ENCODE results near the gene NGLY1. TPM values are rescaled to one million over a fixed set of nuclear protein-coding genes. Genes with fewer than 3 reads are reported as not detected.

Gene NGLY1
- total RNA-seq, 3 donors from 2014 or later: 29.8 to 53.3 (median 41.0) TPM

DNA sequence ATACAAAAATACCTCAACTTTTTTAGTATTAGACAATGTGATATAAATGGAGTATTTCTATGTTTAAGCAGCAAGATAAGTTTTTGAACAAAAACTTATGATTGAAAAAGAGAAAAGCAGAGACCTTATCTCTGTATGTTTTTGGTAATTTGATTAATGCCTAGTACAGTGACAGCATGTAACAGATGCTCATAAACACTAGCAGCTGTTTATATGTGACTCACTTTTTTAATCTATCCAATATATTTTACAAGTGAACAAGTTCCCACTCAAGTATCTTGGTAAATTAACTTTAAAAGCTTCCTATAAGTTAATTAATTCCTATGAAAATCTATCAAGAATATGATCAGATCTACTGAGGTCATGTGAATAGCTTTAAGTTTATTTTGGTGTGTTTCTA lies 55.1 kb downstream of the NGLY1 start:
- TF ChIP-seq, protein P1, sequence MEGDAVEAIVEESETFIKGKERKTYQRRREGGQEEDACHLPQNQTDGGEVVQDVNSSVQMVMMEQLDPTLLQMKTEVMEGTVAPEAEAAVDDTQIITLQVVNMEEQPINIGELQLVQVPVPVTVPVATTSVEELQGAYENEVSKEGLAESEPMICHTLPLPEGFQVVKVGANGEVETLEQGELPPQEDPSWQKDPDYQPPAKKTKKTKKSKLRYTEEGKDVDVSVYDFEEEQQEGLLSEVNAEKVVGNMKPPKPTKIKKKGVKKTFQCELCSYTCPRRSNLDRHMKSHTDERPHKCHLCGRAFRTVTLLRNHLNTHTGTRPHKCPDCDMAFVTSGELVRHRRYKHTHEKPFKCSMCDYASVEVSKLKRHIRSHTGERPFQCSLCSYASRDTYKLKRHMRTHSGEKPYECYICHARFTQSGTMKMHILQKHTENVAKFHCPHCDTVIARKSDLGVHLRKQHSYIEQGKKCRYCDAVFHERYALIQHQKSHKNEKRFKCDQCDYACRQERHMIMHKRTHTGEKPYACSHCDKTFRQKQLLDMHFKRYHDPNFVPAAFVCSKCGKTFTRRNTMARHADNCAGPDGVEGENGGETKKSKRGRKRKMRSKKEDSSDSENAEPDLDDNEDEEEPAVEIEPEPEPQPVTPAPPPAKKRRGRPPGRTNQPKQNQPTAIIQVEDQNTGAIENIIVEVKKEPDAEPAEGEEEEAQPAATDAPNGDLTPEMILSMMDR (IDR thresholded peaks at IDR 0.05): no peak
- no peak for TF ChIP-seq POLR2AphosphoS5 (IDR thresholded peaks at IDR 0.05)
- TF ChIP-seq POLR2A (IDR thresholded peaks at IDR 0.05): no peak

DNA sequence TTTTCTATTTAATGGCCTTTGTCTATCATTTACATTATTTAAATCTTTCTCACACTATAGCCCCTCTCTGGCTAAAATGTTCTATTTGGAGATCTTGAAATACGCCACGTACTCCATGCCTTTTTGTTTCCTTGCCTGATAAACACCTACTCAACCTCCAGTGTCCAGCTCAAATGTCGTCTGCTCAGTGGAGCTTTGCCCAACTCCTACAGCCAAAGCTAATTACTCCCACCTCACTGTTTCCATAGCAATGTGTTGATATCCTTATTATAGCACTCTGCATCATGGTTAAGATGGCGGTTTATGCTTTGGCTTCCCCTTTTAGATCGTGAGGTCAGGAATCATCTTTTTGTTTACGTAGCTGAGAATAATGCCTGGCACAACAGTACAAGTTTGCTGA lies 55.9 kb downstream of the NGLY1 start:
- Histone ChIP-seq H3K4me1 (no peaks in the 10 kb centered on the region), H3K27me3 (no peaks in the 10 kb centered on the region), H3K4me3 (no peak overlapping the region), H3K9me3 (no peaks in the 10 kb centered on the region), H3K27ac (no peak overlapping the region), H3K36me3 (peaks cover 4% of the 10 kb centered on the region)
- DNase-seq (ENCODE audit: low spot score in 2 of 2): no peak
- TF ChIP-seq, protein P1 (IDR thresholded peaks at IDR 0.05): no peak
- TF ChIP-seq POLR2AphosphoS5 (IDR thresholded peaks at IDR 0.05): no peak
- TF ChIP-seq POLR2A (IDR thresholded peaks at IDR 0.05): no peak
- intact Hi-C loops (cut with DNase I; ENCODE audit: low total_unique reads): no loop called here

More for the DNA sequence above, 55.1 kb downstream of the NGLY1 start:
- no peak for DNase-seq (ENCODE audit: low spot score in 2 of 2)
- no peaks in the 10 kb centered on the region for H3K27me3 ChIP-seq
- H3K27ac ChIP-seq: no peak overlapping the region
- no peaks in the 10 kb centered on the region for H3K4me1 ChIP-seq
- H3K4me3 ChIP-seq: no peak overlapping the region
- no peaks in the 10 kb centered on the region for H3K9me3 ChIP-seq
- peaks cover 4% of the 10 kb centered on the region for H3K36me3 ChIP-seq
- intact Hi-C loops (cut with DNase I; ENCODE audit: low total_unique reads): no loop called here

DNA sequence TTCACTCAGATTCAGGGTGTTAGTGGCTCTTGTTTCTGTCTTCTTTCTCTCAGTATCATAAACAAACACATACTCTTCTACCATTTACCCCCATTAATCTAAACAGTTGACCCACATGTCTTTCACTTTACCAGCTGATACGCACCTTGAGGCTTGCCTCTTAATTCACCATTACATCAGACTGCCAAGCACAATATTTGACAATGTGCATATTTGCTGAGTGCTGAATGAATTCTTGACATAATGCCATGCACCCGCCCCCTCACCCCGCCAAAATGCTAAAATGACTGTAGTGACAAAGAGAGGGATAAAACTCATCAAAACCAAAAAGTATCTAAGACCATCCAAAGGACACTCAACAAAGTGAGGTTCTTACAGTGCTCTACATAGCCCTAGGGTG lies 57.4 kb downstream of the NGLY1 start:
- H3K36me3 ChIP-seq: no peaks in the 10 kb centered on the region
- H3K4me3 ChIP-seq: no peak overlapping the region
- H3K27me3 ChIP-seq: no peaks in the 10 kb centered on the region
- DNase-seq (ENCODE audit: low spot score in 2 of 2): no peak
- intact Hi-C loops (cut with DNase I; ENCODE audit: low total_unique reads): no loop called here
- no peaks in the 10 kb centered on the region for H3K4me1 ChIP-seq
- no peaks in the 10 kb centered on the region for H3K9me3 ChIP-seq
- TF ChIP-seq POLR2A (IDR thresholded peaks at IDR 0.05) (no peak), POLR2AphosphoS5 (IDR thresholded peaks at IDR 0.05) (no peak)
- TF ChIP-seq, protein P1 (IDR thresholded peaks at IDR 0.05): no peak
- H3K27ac ChIP-seq: no peak overlapping the region

DNA sequence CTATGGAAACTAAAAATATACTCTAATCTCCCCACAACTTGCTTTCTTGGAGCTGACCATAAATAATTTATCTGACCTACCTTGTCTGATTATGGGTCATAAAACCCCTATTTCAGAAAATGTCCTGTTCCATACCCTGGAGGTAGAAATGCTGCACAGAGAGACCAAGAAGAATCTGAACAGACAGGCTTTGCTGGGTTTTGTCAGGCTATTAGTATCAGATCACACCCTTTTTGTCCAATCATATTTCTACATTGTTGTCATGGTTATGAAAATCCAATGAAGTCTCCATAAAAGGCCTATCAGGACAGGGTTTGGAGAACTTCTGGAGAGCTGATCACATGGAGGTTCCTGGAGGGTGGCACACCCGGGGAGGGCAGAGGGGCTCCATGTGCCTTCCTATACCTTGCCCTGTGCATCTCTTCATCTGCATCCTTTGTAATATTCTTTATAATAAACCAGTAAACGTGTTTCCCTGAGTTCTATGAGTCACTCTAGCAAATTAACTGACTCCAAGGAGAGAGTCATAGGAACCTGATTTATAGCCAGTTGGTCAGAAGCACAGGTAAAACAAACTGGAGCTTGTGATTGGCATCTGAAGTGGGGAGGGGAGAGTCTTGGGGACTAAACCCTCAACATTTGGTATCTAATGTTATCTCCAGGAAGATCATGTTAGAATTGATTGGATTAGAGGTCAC lies 58.1 kb downstream of the NGLY1 start:
- H3K9me3 ChIP-seq: no peaks in the 10 kb centered on the region
- no peak overlapping the region for H3K27ac ChIP-seq
- H3K4me3 ChIP-seq: no peak overlapping the region
- no peak for TF ChIP-seq POLR2AphosphoS5 (IDR thresholded peaks at IDR 0.05)
- no peak for TF ChIP-seq POLR2A (IDR thresholded peaks at IDR 0.05)
- TF ChIP-seq, protein P1 (IDR thresholded peaks at IDR 0.05): no peak
- H3K27me3 ChIP-seq: no peaks in the 10 kb centered on the region
- H3K4me1 ChIP-seq: no peaks in the 10 kb centered on the region
- DNase-seq (ENCODE audit: low spot score in 2 of 2): no peak
- intact Hi-C loops (cut with DNase I; ENCODE audit: low total_unique reads): no loop called here
- no peaks in the 10 kb centered on the region for H3K36me3 ChIP-seq

DNA sequence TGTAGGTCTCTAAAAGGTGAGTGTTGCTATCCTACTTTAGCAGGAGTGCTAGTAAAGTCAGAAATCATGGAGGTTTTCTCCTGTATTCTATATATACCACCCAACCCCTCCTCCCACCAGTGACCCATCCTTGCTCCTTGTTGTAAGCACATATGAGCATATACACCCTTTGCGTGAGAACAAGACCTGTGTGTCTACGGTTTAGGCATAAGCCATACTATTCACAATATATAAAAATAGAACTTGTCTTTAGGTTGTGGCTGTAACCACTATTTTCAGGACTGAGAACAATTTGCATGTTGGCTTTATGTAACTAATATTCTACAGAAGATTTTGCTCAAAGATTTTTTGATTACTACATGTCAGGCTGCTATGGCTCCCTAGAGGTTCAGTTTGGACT lies 59.4 kb downstream of the NGLY1 start:
- Histone ChIP-seq H3K36me3 (no peaks in the 10 kb centered on the region), H3K4me1 (no peaks in the 10 kb centered on the region), H3K27ac (no peak overlapping the region), H3K27me3 (no peaks in the 10 kb centered on the region), H3K9me3 (no peaks in the 10 kb centered on the region), H3K4me3 (no peak overlapping the region)
- TF ChIP-seq, protein P1 (IDR thresholded peaks at IDR 0.05): no peak
- TF ChIP-seq POLR2AphosphoS5 (IDR thresholded peaks at IDR 0.05) (no peak), POLR2A (IDR thresholded peaks at IDR 0.05) (no peak)
- DNase-seq (ENCODE audit: low spot score in 2 of 2): no peak
- intact Hi-C loops (cut with DNase I; ENCODE audit: low total_unique reads): no loop called here
